SW480 (cell line): ENCODE data around the gene NEGR1.

Experiments
- DNase-seq: peaks from one replicate; pipeline ENCODE4 v3.0.0-alpha.2; 2016; ENCODE audit warnings: low spot score

Gene NEGR1

DNA sequence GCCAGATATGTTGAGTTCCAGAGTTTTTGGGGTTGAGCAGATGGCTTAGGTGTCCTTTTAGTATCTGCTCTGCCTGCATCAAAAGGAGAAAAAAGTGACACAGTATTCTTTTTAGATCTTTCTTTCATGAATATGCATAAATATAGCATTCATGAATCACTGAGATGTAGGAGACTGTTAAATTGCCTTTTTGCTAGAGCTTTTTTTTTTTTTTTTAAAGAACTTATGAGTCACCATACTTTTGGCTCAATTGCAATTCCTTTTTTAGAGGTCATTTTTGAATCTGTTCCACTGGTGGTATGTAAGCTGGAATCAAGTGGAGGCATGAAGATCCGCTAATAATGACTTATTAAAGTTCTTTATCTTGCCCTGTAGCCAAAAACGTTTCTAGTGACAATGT is 720.6 kb downstream of the NEGR1 start:
- DNase-seq: no peak

DNA sequence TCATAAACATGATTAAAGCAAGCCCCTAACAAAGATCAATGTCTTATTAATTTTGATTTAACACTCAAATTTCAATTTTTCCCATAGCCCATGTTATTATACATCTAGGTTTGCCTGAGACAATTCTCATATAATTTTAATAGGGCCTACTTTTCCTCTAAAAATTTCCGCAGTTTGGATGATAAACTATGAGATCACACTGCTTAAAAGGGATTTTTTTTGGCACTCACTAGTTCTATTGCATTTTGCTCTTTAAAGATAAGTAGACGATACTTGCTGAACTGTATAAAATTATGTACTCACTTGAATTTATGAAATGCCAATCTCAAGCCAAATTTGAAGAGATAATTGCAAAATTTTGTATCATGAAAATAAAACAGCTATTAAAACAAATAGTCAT is 721.1 kb downstream of the NEGR1 start:
- DNase-seq: no peak

DNA sequence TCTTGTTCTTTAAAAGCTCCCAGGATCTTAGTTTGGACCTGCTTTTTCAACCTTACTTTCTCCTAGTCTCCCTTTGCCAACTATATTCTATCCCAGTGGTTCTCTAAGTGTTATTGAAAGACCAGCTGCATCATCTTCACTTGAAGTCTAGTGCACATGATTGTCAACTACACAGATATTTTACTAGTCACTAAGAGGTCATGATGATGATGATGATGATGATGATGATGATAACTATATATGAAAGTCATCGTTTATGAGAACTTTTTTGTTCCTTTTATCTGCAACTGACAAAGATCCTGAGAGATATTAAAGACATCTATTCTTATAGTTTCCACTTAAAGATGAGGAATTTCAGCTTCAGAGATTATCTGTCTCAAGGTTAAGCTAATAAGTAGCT is 722.5 kb downstream of the NEGR1 start:
- no peak for DNase-seq

DNA sequence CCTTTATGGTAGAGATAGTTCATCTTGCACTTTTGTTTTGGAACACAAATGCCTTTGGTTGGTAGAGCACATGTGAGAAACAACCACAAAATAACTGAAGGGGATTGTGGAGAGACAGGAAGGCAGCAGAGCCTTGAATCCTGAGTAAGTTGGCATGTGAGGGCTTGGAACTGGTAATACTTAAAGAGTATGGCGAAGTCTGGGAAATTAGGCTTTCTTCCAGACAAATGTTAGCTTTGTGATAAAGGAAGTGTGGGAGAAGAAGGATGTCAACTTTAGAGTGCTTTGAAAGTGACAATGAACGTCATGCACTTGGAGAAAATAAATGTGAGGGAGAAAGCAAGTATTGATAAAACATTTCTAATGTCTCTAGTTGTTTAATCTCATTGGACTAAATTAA is 725.2 kb downstream of the NEGR1 start:
- DNase-seq: no peak

DNA sequence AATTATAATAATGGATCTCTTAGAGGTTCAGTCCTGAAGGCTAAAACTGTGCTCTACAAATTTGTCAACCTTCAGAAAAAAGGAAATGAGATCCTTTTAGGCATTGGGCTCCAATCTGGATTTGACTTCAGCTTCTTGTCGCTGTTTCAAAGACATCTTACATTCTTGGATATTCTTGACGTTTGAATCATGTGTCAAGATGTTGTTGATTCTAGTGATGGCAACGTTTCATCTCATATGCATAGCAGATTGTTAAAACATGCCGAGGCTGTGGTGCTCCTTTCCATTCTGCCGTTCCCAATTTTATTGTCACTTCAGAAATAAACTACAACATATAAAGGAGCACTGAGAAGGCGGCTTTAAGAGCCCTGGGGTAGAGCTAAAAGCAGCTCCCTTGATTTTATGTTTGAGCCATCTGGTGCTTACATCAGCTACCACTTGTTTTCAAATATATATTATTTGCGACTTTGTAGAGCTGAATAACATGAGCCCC is 733.9 kb downstream of the NEGR1 start:
- DNase-seq: no peak

DNA sequence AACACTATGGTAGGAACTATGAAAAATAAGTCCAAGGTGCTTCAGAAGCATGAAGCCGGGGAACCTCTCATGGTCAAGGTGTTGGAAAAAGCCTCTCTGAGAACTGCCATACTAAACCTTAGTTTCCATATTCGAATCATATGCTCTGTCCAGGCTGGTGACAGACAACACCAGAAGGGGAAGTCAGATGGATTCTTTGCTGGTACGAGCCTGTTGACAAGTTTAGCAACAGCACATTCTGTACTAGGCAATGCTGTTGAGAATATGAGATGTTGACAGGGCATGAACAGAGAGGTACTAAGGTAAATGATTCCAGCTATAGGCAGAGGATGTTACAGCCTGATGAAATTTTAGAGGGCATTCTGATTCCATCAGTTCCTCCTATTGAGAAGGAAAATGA is 740.2 kb downstream of the NEGR1 start:
- no peak for DNase-seq

DNA sequence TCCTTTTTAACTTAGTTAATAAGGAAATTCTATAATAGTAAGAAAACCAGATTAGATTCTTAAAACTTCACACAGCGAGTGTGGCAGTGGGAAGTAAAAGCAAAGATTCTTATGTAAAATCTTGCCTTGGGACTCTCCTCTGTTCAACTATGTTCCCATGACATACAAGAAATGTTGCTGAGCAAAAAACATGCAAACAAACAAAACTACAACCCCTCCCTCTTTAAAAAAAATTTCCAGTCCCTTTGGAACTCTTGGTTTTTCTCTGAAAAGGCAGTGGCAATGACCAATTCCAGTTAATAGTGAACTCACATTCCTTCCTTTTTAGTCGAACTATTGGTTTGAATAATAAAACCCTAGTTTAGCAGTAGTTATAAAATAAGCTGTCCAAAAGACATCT is 748.4 kb downstream of the NEGR1 start:
- DNase-seq: no peak

DNA sequence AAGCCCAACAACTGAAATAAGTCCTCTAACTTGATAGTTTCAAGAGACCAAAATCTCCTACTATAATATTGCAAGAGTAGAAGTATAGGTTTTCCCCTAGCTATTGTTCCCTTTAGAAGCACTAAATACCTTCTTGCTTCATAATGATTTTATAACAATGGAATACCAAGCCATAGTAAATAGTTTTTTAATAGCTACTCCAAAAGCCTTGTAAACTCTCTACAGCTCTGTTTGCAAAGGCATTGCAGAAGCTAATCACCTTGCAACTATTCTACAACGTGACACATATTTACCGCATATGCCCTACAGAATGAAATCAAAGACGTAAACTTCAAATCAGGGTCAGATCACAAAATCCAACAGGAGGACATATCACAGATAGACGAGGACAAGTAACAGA is 750.0 kb downstream of the NEGR1 start:
- no peak for DNase-seq

DNA sequence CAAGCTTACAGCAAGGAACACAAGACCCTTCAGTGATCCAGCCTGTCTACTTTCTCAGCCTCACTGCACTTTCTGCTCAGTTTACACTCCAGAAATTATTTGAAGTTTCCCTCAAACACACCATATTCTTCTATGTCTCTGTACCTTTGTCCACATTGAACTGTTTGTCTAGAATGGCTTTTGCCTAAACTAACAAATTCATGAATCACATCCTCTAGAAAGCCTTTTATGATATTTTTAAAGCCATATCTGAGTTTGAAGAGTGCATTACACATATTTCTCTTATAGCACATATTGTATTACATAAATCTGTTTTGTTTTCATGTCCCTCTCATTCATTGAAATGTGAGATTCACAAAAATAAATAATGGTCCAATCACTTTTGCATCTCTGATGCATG is 755.5 kb downstream of the NEGR1 start:
- DNase-seq: no peak

DNA sequence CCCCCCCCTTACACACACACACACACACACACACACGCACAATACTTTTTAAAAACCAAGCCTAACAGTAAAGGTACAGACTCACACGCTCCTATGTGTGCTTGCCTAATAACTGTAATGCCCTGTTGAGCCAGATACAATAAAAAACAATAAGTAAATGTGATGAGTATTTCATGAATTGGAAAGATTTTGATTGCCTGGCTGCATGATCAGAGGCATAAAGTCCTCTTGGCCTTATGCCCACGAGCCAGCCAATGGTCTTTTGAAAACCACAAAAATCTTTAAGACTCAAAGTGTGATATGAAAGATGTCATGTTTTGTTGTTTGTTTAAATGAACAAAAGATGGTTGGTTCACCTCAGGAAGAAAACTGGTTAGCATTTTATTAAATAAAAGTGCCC is 759.6 kb downstream of the NEGR1 start:
- DNase-seq: no peak

DNA sequence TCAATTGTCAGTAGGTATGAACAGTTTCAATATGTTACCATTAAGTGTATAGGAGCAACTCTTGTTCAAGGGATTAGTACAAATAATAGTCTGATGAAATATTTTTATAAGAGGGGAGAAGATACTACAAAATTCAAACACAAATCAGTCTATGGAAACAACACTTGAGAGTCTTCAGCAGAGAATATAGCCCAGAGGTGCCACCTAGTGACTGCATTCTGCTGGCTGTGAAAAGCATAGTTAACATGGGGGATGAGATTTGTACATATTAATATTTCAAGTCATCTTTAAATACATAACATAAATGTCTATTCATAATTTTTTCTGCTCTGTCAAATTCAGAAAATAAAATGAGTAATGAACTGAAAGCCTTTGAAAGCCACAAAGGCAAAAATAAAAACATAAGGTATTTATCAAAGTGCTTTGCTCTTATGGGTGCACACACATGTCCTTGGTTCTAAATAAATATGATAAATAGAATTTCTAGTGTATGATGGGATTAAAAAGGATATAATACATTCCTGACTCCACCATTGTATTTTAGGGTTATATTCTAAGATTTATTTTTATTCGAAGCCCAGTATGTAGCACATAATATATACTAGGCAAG is 760.6 kb downstream of the NEGR1 start:
- DNase-seq: peak; percentile 31

DNA sequence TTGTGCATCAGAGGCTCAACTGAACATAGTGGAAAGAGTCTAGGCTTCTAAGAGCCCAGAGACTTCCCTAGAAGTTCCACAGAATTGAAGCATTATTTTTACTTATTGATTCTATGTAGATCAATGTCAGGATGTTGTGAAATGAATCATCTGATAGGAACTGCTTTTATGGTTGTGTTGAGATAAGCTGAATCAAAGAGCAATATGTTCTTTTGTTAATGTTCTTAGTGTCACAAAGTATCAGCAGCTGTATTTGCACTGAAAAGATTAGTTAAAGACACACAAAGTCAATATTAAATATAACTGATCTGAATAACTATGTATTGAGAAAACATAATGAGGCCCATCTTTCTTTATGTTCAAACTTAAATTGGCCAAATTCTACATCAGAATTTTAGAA is 770.8 kb downstream of the NEGR1 start:
- DNase-seq: no peak

DNA sequence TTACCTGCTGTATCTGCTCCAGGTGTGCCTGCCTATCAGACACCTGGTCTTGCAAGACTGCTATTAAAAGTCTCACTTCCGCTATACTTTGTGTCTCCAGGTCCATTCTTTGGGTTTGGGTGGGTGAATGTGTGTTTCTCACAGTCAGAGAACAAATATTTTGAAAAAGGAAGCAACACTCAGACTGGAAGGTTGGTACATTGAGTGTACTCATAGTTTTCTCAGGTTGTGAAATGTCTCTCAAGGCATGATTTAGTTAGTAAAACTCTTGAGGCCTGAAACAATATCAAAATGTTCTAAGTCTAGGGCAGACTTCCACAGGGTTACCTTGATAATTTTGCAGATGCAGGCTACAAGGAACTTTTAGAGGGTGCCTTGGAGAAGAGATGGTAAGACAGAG is 771.6 kb downstream of the NEGR1 start:
- no peak for DNase-seq

DNA sequence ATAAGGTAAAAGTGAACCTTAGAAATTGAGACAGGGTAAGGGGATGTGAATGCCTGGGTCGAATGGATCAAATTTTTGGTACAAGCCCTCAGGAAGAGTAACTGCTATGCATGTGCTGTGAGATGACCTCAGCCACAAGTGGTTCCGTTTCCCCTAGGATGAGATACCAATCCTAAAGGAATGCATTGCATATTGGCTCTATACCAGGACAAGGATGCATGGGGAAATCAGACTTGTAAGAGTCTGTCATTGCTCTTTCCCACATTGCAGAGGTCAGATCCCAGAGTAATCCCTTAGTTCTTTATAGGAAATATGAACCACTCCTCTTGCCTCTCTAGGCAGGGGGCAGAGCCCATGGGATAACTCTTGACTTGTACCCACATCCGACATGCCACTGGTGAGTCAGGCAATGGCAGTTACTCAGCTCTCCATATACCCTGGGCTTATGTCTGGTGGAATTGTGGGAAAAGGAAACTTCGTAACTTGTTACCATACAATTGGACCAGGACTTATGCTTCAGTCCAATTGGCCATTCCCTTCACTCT is 773.2 kb downstream of the NEGR1 start:
- no peak for DNase-seq

DNA sequence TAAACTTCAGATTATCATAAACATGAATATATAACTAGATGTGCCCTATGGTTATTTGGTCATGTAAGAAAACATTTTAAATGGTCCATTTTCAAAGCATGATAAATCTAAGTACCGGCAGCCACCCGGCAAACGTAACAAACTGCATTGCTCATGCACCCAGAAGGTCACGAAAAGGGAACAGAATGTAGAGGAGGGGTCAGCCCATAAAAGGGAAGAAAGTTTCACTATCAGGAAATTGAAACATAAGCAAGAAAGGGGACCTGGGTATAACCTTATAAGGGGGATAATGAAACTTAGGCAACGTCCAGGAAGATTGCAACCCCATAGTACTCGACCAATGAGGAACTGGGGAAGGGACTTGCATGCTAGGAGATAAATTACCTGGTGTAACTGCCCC is 780.3 kb downstream of the NEGR1 start:
- DNase-seq: no peak

DNA sequence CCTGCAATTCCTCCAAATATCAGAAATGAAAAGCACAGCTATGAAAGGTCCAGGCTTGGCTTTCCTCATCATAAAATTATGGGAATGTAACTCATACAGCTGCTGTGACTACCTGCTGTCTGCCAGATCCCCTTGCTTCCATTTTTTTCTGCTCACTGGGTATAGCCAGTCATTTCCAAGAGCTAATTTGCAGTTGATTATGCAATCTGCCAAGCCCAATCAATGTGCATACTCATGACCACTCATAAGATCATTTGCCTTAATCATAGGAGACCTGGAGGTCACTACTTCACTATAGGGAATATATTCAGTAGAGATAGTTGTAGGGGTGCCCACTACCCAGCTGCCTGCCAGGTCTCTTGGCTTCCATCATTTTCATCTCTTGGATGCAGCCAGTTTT is 783.8 kb downstream of the NEGR1 start:
- no peak for DNase-seq

DNA sequence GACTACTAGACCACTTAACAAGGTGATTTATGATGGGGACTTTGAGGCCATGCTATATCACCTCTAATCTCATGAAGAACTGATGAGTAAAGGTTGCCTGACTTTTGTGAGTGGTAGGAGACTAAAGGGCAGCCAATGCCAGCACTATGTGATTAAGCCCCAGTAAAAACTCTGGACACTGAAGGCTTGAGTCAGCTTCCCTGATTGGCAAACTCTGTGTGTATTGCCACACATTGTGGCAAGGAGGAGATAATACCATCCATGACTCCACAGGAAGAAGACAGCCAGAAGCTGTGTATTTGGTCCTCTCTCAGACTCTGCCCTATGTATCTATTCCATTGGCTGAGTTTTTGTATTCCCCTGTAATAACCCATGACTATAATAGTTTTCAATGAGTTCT is 788.2 kb downstream of the NEGR1 start:
- DNase-seq: no peak

DNA sequence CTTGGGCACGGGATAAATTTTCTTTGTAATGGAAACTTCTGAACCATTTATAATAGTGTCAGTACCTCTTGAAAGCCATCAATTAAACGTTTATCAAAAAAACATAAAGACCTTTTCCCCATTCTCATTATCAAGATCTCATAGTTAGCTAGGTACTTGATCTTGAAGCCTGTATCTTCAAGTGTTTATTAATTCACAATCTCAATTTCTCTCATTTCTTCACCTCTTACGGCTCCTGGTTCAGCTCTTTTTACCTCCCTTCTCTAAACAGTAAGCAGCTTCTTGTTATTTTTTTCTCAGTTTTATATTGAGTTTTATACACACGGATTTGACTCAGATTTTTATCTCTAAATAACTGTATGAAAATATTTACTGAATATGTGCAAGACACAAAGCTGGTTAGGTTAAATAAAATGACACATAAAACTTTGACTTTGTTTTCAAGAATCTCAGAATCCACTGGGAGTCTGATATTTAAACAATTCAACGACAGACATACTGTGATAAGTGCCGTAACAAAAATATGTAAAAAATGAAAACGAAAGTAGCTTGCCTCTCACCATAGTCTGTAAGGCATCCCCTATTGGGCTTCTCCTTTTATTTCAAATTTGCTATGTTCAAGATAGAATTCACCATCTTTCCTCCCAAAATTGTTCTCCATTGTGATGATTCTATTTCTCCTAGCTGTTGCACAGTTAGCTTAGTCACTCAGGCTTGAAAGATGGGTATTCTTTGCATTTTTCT is 789.9 kb downstream of the NEGR1 start:
- no peak for DNase-seq

DNA sequence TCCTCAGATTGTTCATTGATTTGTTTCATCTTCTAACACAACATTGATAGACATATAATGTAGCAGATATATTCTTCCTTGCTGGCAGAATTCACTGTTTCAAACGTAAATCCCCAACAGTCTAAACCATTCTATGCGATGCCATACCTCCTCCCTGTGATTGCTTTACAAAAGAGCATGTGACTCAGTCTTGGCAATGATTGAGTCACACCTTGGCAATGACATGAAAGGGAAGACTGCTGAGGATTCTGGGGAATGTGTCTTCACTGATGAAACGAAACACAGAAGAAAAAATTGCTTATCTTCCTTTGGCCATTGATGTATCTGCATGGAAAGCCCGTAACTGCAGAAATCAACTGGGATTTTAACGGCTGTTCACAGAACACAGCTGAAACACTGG is 791.9 kb downstream of the NEGR1 start:
- no peak for DNase-seq

DNA sequence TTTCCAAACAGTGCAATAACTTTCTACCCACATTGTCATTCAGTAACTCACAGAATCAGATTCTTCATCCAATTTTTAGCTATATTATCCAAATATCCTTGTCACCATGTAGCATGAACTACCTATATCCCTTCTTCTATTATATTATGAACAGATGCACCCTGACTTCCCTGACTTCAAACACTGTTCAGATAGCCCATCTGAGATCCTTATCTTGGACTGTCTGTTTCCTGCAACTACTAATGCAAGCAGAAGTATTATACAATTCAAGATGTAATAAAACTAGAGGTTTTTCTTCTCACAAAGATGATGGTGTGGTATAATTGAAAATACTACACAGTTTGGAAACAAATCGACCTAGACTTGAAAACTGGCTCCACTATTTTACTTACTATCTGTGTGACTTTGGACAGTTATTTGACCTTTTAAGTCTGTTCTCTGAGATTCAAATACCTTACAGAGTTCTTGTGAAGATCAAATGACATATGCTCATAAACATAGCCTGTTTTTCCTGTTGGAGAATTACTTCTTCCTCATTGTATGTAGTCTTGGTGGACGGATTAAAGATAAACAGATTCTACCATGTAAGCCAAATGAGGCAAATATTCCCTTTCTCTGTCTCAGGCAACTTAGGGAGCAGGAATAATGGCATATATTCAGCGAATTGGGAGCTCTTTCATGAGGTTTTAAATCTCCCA is 793.6 kb downstream of the NEGR1 start:
- no peak for DNase-seq

DNA sequence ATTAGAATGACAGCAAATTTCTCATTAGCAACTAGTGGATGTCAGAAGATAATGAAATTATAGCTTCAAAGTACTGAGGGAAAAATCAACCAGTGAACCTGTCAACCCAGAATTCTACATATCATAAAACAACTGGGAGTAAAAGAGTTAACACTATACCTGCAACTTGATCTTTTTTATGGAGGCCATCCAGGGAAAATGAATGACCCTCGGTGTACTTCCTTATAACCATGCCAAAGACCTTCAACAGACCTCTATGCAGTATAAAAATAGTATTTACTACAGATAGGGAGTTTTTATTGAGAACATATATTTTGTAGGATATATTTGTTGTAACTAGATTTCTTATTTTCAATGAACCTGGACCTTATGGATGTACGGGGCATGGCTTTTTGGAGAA is 809.0 kb downstream of the NEGR1 start:
- no peak for DNase-seq

DNA sequence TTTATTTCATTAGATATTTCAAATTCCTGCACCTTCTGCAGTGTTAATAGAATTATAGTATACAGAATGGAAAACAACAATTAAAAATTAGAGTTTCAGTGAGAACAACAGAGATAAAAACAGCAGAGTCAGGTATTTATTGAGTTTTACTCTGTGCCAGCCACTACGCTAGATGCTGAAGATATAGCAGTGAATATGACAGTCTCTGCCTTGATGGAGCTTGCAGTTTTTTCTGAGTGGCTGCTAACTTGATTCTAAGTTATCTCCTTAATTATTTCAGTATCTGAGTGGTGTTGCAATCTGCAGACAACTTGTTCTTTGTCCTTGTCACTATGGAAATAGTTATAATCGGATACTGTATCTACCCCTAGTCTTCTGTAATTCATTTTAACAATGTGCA is 817.2 kb downstream of the NEGR1 start:
- no peak for DNase-seq

DNA sequence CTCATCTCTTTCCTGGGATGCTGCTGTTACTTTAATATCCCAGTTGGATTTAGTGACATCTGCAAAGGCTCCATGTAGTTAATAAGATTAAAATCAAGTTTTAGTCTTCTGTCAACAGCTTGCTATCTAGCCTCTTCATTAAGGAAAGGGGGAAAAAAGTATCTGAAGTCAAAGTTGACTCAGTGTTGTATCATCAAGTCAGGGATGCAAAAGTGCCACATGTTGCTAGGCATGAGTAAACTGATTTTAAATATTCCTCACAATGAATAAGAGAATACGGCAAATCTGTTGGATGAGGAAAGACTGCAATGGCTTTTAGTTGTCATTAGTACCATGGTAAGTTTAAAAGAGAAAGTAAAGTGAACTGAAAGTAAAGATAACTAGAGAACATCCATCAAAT is 818.3 kb downstream of the NEGR1 start:
- no peak for DNase-seq
